ENCODE data around the gene PVALEF. TPM values are rescaled to one million over a fixed set of nuclear protein-coding genes. Genes with fewer than 3 reads are reported as not detected.

PVALEF gene
- total RNA-seq, 2 donors from 2014 or later: not detected

- Mint-ChIP-seq H3K4me3 (no peak overlapping the region), H3K27ac (no peak overlapping the region), H3K27me3 (no peaks in the 10 kb centered on the region), H3K9me3 (no peaks in the 10 kb centered on the region), H3K4me1 (ENCODE audit: low read depth in 2 of 2) (no peaks in the 10 kb centered on the region), H3K36me3 (no peaks in the 10 kb centered on the region)
- DNase-seq (ENCODE audit: low spot score) (no peak), ATAC-seq (no peak)
Observed at GRCh38 chr17:81125573-81126081, 39.7 kb upstream of the PVALEF start.

GRCh38 chr17:81126281-81127132 lies 38.8 kb upstream of the PVALEF start:
- no peak for DNase-seq (ENCODE audit: low spot score)
- ATAC-seq: no peak
- no peaks in the 10 kb centered on the region for H3K9me3 Mint-ChIP-seq
- no peak overlapping the region for H3K4me3 Mint-ChIP-seq
- no peaks in the 10 kb centered on the region for H3K27me3 Mint-ChIP-seq
- no peak overlapping the region for H3K27ac Mint-ChIP-seq
- no peaks in the 10 kb centered on the region for H3K36me3 Mint-ChIP-seq
- no peaks in the 10 kb centered on the region for H3K4me1 Mint-ChIP-seq (ENCODE audit: low read depth in 2 of 2)

- H3K27ac Mint-ChIP-seq: no peak overlapping the region
- H3K36me3 Mint-ChIP-seq: no peaks in the 10 kb centered on the region
- no peaks in the 10 kb centered on the region for H3K9me3 Mint-ChIP-seq
- no peak for ATAC-seq
- no peak for DNase-seq (ENCODE audit: low spot score)
- H3K27me3 Mint-ChIP-seq: no peaks in the 10 kb centered on the region
- no peak overlapping the region for H3K4me3 Mint-ChIP-seq
- no peaks in the 10 kb centered on the region for H3K4me1 Mint-ChIP-seq (ENCODE audit: low read depth in 2 of 2)
Observed at GRCh38 chr17:81127133-81127455, 38.2 kb upstream of the PVALEF start.

- Mint-ChIP-seq H3K4me1 (ENCODE audit: low read depth in 2 of 2) (no peaks in the 10 kb centered on the region), H3K27me3 (no peaks in the 10 kb centered on the region), H3K36me3 (no peaks in the 10 kb centered on the region), H3K27ac (no peak overlapping the region), H3K9me3 (no peaks in the 10 kb centered on the region), H3K4me3 (no peak overlapping the region)
- ATAC-seq (no peak), DNase-seq (ENCODE audit: low spot score) (no peak)
Observed at GRCh38 chr17:81127526-81128177, 37.7 kb upstream of the PVALEF start.

GRCh38 chr17:81128338-81128737 lies 37.0 kb upstream of the PVALEF start:
- Mint-ChIP-seq H3K9me3 (no peaks in the 10 kb centered on the region), H3K36me3 (no peaks in the 10 kb centered on the region), H3K27ac (no peak overlapping the region), H3K4me3 (no peak overlapping the region), H3K27me3 (no peaks in the 10 kb centered on the region), H3K4me1 (ENCODE audit: low read depth in 2 of 2) (no peaks in the 10 kb centered on the region)
- DNase-seq (ENCODE audit: low spot score) (no peak), ATAC-seq (no peak)

GRCh38 chr17:81128774-81129173 lies 36.5 kb upstream of the PVALEF start:
- Mint-ChIP-seq H3K4me1 (ENCODE audit: low read depth in 2 of 2) (no peaks in the 10 kb centered on the region), H3K27me3 (no peaks in the 10 kb centered on the region), H3K36me3 (no peaks in the 10 kb centered on the region), H3K9me3 (no peaks in the 10 kb centered on the region), H3K4me3 (no peak overlapping the region), H3K27ac (no peak overlapping the region)
- ATAC-seq (no peak), DNase-seq (ENCODE audit: low spot score) (no peak)

- Mint-ChIP-seq H3K27ac (no peak overlapping the region), H3K4me1 (ENCODE audit: low read depth in 2 of 2) (no peaks in the 10 kb centered on the region), H3K9me3 (no peaks in the 10 kb centered on the region), H3K36me3 (no peaks in the 10 kb centered on the region), H3K4me3 (no peak overlapping the region), H3K27me3 (no peaks in the 10 kb centered on the region)
- ATAC-seq: no peak
- DNase-seq (ENCODE audit: low spot score): no peak
Observed at GRCh38 chr17:81129289-81129688, 36.0 kb upstream of the PVALEF start.

GRCh38 chr17:81129711-81130367 lies 35.5 kb upstream of the PVALEF start:
- H3K4me3 Mint-ChIP-seq: no peak overlapping the region

GRCh38 chr17:81130385-81131361 lies 34.6 kb upstream of the PVALEF start:
- H3K4me3 Mint-ChIP-seq: no peak overlapping the region
- ATAC-seq (no peak), DNase-seq (ENCODE audit: low spot score) (no peak)
- H3K9me3 Mint-ChIP-seq: no peaks in the 10 kb centered on the region
- H3K27ac Mint-ChIP-seq: no peak overlapping the region
- no peaks in the 10 kb centered on the region for H3K27me3 Mint-ChIP-seq
- H3K4me1 Mint-ChIP-seq (ENCODE audit: low read depth in 2 of 2): no peaks in the 10 kb centered on the region
- H3K36me3 Mint-ChIP-seq: no peaks in the 10 kb centered on the region

More at GRCh38 chr17:81129711-81130367, 35.5 kb upstream of the PVALEF start:
- ATAC-seq (no peak), DNase-seq (ENCODE audit: low spot score) (no peak)
- Mint-ChIP-seq H3K4me1 (ENCODE audit: low read depth in 2 of 2) (no peaks in the 10 kb centered on the region), H3K9me3 (no peaks in the 10 kb centered on the region), H3K27me3 (no peaks in the 10 kb centered on the region), H3K27ac (no peak overlapping the region), H3K36me3 (no peaks in the 10 kb centered on the region)

- no peaks in the 10 kb centered on the region for H3K4me1 Mint-ChIP-seq (ENCODE audit: low read depth in 2 of 2)
- ATAC-seq (no peak), DNase-seq (ENCODE audit: low spot score) (no peak)
- H3K27me3 Mint-ChIP-seq: no peaks in the 10 kb centered on the region
- H3K36me3 Mint-ChIP-seq: no peaks in the 10 kb centered on the region
- no peak overlapping the region for H3K4me3 Mint-ChIP-seq
- no peak overlapping the region for H3K27ac Mint-ChIP-seq
- H3K9me3 Mint-ChIP-seq: no peaks in the 10 kb centered on the region
Observed at GRCh38 chr17:81131486-81132196, 33.7 kb upstream of the PVALEF start.

GRCh38 chr17:81132197-81132540 lies 33.1 kb upstream of the PVALEF start:
- no peaks in the 10 kb centered on the region for H3K9me3 Mint-ChIP-seq
- no peaks in the 10 kb centered on the region for H3K36me3 Mint-ChIP-seq

GRCh38 chr17:81132770-81133723 lies 32.3 kb upstream of the PVALEF start:
- Mint-ChIP-seq H3K27me3 (no peaks in the 10 kb centered on the region), H3K9me3 (no peaks in the 10 kb centered on the region), H3K27ac (no peak overlapping the region), H3K4me1 (ENCODE audit: low read depth in 2 of 2) (no peaks in the 10 kb centered on the region), H3K4me3 (no peak overlapping the region), H3K36me3 (no peaks in the 10 kb centered on the region)
- ATAC-seq (no peak), DNase-seq (ENCODE audit: low spot score) (no peak)

More at GRCh38 chr17:81132197-81132540, 33.1 kb upstream of the PVALEF start:
- Mint-ChIP-seq H3K4me3 (no peak overlapping the region), H3K27me3 (no peaks in the 10 kb centered on the region), H3K4me1 (ENCODE audit: low read depth in 2 of 2) (no peaks in the 10 kb centered on the region), H3K27ac (no peak overlapping the region)
- ATAC-seq (no peak), DNase-seq (ENCODE audit: low spot score) (no peak)
